Neural progenitor cell (in vitro differentiated cells): Measurements from ENCODE around the gene FRYL.

ENCODE experiments used
- EZH2 ChIP-seq: fragments of 200-600 bp; sonication (generic); IDR thresholded peaks from 2 replicates; pipeline ENCODE4 v1.6.1; 2017; ENCODE audit warnings: antibody characterized with exemption, mild to moderate bottlenecking, moderate library complexity
- EZH2phosphoT487 ChIP-seq: fragments of 200-600 bp; sonication (generic); IDR thresholded peaks from 2 replicates; pipeline ENCODE4 v1.6.1; 2017; ENCODE audit warnings: antibody characterized with exemption
- TF ChIP-seq, protein P1 (sequence below): fragments of 200-600 bp; sonication (generic); IDR thresholded peaks from 2 replicates; pipeline ENCODE4 v1.5.1; 2017; ENCODE audit warnings: antibody characterized with exemption, mild to moderate bottlenecking

DNA sequence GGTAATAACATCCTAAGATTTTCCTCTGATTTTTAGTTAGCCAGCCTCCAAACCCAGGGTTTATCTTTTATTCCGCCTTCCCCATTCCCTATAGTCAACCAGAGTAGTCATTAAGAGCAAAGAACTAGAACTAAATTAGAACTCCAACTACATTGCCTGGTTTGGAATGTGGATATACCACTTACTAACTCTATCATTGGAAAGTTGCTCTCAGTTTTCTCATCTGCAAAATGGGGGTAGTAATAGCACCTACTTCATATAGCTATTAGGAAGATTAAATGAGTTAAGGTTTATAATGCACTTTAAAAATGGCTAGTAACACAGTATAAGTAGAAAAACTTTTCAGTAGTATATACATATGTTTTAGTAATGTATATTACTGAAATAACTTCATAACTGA, 226.4 kb downstream of the FRYL start:
- TF ChIP-seq, protein P1, sequence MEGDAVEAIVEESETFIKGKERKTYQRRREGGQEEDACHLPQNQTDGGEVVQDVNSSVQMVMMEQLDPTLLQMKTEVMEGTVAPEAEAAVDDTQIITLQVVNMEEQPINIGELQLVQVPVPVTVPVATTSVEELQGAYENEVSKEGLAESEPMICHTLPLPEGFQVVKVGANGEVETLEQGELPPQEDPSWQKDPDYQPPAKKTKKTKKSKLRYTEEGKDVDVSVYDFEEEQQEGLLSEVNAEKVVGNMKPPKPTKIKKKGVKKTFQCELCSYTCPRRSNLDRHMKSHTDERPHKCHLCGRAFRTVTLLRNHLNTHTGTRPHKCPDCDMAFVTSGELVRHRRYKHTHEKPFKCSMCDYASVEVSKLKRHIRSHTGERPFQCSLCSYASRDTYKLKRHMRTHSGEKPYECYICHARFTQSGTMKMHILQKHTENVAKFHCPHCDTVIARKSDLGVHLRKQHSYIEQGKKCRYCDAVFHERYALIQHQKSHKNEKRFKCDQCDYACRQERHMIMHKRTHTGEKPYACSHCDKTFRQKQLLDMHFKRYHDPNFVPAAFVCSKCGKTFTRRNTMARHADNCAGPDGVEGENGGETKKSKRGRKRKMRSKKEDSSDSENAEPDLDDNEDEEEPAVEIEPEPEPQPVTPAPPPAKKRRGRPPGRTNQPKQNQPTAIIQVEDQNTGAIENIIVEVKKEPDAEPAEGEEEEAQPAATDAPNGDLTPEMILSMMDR, result no peak
- no peak for TF ChIP-seq EZH2
- TF ChIP-seq EZH2phosphoT487, result no peak
